ENCODE results near the gene EHBP1. TPM values are rescaled to one million over a fixed set of nuclear protein-coding genes. Genes with fewer than 3 reads are reported as not detected.

EHBP1 gene
- total and polyA plus RNA-seq, 7 experiments from 2014 or later, result 12.3 to 31.5 (median 27.7) TPM

DNA sequence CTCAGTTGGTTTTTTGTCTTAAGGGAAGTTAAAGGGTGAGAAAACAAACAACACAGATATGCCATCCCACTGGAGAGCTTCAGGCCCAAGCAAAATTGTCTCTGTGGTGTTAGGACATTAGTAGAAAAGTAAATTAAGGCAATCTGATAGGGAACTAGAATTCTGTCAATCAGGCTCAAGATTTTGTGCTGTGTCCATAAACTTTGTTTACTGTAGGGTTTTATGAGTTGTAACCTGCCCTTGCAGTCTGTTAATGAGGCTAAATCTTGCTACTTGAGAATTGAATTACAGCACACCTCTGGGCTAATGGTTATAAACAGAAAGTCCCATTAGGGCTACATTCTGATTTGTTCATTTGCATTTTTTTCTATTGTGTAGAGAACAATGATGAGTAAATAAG lies 267.1 kb downstream of the EHBP1 start:
- Mint-ChIP-seq H3K4me3 (no peak overlapping the region), H3K27me3 (no peaks in the 10 kb centered on the region), H3K36me3 (peaks cover 0 to 18% (median 11%) of the 10 kb centered on the region in 5 donors), H3K4me1 (no peaks in the 10 kb centered on the region), H3K9me3 (peaks cover 0 to 2% (median 0%) of the 10 kb centered on the region in 11 donors), H3K27ac (no peak overlapping the region)
- intact Hi-C loops (cut with micrococcal nuclease), result no loop called here
- H3K4me3 ChIP-seq (ENCODE audit: low read length), result no peak overlapping the region
- H3K36me3 ChIP-seq (ENCODE audit: control insufficient read depth in 2 of 3, insufficient read depth in 3 of 3, low read length in 3 of 3), result no peaks in the 10 kb centered on the region
- ATAC-seq (no peak), DNase-seq (no peak)
- no peak overlapping the region for H3K27ac ChIP-seq (ENCODE audit: low read depth, low read length)
- no peaks in the 10 kb centered on the region for H3K4me1 ChIP-seq (ENCODE audit: control insufficient read depth in 2 of 2, insufficient read depth in 2 of 2, low read length in 2 of 2)
- ChIA-PET CTCF (no interaction called here), POLR2A (no interaction called here)
- no peaks in the 10 kb centered on the region for H3K9me3 ChIP-seq (ENCODE audit: control insufficient read depth in 2 of 3, low read length in 3 of 3)
- H3K27me3 ChIP-seq (ENCODE audit: control insufficient read depth in 2 of 2, insufficient read depth in 2 of 2, low read length in 2 of 2), result no peaks in the 10 kb centered on the region

DNA sequence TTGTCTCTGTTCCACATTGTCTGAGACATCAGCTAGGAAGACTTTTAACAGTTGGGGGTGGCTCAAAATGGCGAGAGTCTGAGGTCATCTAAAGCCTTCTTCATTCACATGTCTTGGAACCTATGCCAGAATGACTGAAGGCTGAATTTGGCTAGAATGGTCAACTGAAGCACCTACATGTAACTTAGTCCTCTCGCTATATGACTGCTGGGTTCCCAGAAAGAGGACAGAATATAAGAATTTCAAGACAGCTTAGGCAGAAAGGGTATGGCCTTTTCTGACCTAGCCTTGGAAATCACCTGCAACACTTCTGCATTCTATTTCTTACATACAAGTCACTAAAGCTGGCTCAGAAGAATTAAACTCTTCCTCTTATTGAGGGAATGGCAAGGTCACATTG lies 269.5 kb downstream of the EHBP1 start:
- Mint-ChIP-seq H3K4me1 (no peaks in the 10 kb centered on the region), H3K9me3 (peaks cover 0 to 2% (median 0%) of the 10 kb centered on the region in 11 donors), H3K27me3 (no peaks in the 10 kb centered on the region), H3K36me3 (peaks cover 0 to 22% (median 11%) of the 10 kb centered on the region in 5 donors), H3K27ac (no peak overlapping the region), H3K4me3 (no peak overlapping the region)
- CTCF ChIA-PET, result no interaction called here
- POLR2A ChIA-PET, result no interaction called here
- H3K36me3 ChIP-seq (ENCODE audit: control insufficient read depth in 2 of 3, insufficient read depth in 3 of 3, low read length in 3 of 3), result peaks cover 0 to 5% (median 0%) of the 10 kb centered on the region in 3 experiments
- no peak for ATAC-seq
- H3K9me3 ChIP-seq (ENCODE audit: control insufficient read depth in 2 of 3, low read length in 3 of 3), result no peaks in the 10 kb centered on the region
- H3K27ac ChIP-seq (ENCODE audit: low read depth, low read length), result no peak overlapping the region
- no peak overlapping the region for H3K4me3 ChIP-seq (ENCODE audit: low read length)
- intact Hi-C loops (cut with micrococcal nuclease), result no loop called here
- no peaks in the 10 kb centered on the region for H3K27me3 ChIP-seq (ENCODE audit: control insufficient read depth in 2 of 2, insufficient read depth in 2 of 2, low read length in 2 of 2)
- H3K4me1 ChIP-seq (ENCODE audit: control insufficient read depth in 2 of 2, insufficient read depth in 2 of 2, low read length in 2 of 2), result no peaks in the 10 kb centered on the region
- no peak for DNase-seq

DNA sequence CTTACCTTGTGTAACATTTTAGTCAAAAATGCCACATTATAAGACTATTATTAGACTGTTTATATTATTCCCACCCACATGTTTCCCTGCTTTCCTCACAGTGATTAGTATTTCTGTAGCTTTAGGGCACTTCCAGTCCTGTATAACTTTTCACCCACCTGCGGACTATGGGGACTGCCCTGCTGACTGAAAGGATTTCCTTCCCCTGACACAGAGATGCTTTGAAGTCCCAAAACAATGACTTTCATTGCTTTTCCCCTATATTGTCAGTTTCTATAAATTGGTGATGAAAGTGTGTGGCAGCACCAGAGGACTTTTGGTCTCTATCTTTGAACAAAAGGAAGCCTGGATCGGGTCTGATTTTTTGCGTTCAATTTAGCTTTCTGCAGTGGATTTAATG lies 286.1 kb downstream of the EHBP1 start:
- ChIA-PET POLR2A (no interaction called here), CTCF (no interaction called here)
- Histone ChIP-seq H3K36me3 (ENCODE audit: control insufficient read depth in 2 of 3, insufficient read depth in 3 of 3, low read length in 3 of 3) (peaks cover 0 to 2% (median 0%) of the 10 kb centered on the region in 3 experiments), H3K4me1 (ENCODE audit: control insufficient read depth in 2 of 2, insufficient read depth in 2 of 2, low read length in 2 of 2) (no peaks in the 10 kb centered on the region), H3K9me3 (ENCODE audit: control insufficient read depth in 2 of 3, low read length in 3 of 3) (no peaks in the 10 kb centered on the region), H3K4me3 (ENCODE audit: low read length) (no peak overlapping the region), H3K27ac (ENCODE audit: low read depth, low read length) (no peak overlapping the region), H3K27me3 (ENCODE audit: control insufficient read depth in 2 of 2, insufficient read depth in 2 of 2, low read length in 2 of 2) (no peaks in the 10 kb centered on the region)
- Mint-ChIP-seq H3K4me3 (no peak overlapping the region), H3K27me3 (no peaks in the 10 kb centered on the region), H3K36me3 (peaks cover 0 to 45% (median 36%) of the 10 kb centered on the region in 5 donors), H3K27ac (no peak overlapping the region), H3K9me3 (no peaks in the 10 kb centered on the region), H3K4me1 (no peaks in the 10 kb centered on the region)
- intact Hi-C loops (cut with micrococcal nuclease), result no loop called here
- ATAC-seq, result no peak
- DNase-seq, result no peak

DNA sequence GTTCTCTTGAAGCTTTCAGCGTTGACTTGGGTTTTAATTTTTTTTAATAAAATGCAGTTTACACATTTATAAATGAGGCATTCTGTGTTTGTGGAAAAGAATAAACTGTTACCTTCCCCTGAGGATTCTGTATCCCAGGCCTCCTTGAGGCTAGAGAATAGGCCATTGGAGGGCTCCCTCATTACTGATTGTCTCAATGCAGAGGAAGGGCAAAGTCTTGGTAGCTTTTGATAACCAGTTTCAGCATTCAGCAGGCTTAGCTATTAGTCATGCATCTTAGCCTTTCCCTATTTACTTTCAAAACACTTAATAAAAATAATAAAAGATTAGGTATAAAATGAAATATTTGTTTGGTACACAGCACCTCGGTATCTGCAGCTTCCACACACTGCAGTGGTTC lies 287.0 kb downstream of the EHBP1 start:
- H3K36me3 Mint-ChIP-seq, result peaks cover 5 to 51% (median 43%) of the 10 kb centered on the region in 5 donors
- ATAC-seq, result no peak
- H3K4me1 Mint-ChIP-seq, result no peaks in the 10 kb centered on the region
- Histone ChIP-seq H3K4me3 (ENCODE audit: low read length) (no peak overlapping the region), H3K36me3 (ENCODE audit: control insufficient read depth in 2 of 3, insufficient read depth in 3 of 3, low read length in 3 of 3) (peaks cover 0 to 7% (median 0%) of the 10 kb centered on the region in 3 experiments), H3K27me3 (ENCODE audit: control insufficient read depth in 2 of 2, insufficient read depth in 2 of 2, low read length in 2 of 2) (no peaks in the 10 kb centered on the region), H3K4me1 (ENCODE audit: control insufficient read depth in 2 of 2, insufficient read depth in 2 of 2, low read length in 2 of 2) (no peaks in the 10 kb centered on the region), H3K9me3 (ENCODE audit: control insufficient read depth in 2 of 3, low read length in 3 of 3) (no peaks in the 10 kb centered on the region), H3K27ac (ENCODE audit: low read depth, low read length) (no peak overlapping the region)
- H3K27ac Mint-ChIP-seq, result no peak overlapping the region
- ChIA-PET POLR2A (no interaction called here), CTCF (interaction anchor here (0.5 kb wide), 1 partner anchor 49 kb away, joined by 3 read pairs; no protein-coding TSS in a partner anchor)
- H3K9me3 Mint-ChIP-seq, result no peaks in the 10 kb centered on the region
- no peak overlapping the region for H3K4me3 Mint-ChIP-seq
- intact Hi-C loops (cut with micrococcal nuclease), result no loop called here
- DNase-seq, result no peak
- no peaks in the 10 kb centered on the region for H3K27me3 Mint-ChIP-seq

DNA sequence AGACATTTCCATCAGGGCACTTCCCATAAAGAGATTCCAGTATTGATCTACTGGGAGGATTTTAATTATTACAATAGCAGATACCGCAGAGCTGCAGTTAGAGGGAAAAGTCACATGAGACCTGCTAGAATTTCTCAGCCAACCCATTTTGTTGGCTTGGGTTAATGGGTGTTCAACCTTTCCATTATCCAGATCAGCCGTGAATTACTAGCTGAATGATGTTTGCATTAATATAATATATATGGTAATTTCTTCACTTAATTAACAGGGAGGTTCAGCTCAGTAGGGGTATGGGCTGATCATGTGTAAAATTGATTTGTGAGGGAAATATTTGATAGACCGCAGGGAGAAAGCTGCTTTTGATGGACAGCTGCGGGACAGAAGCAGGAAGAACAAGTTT lies 288.7 kb downstream of the EHBP1 start:
- CTCF ChIA-PET, result no interaction called here
- peaks cover 5 to 49% (median 43%) of the 10 kb centered on the region in 5 donors for H3K36me3 Mint-ChIP-seq
- H3K4me3 Mint-ChIP-seq, result no peak overlapping the region

DNA sequence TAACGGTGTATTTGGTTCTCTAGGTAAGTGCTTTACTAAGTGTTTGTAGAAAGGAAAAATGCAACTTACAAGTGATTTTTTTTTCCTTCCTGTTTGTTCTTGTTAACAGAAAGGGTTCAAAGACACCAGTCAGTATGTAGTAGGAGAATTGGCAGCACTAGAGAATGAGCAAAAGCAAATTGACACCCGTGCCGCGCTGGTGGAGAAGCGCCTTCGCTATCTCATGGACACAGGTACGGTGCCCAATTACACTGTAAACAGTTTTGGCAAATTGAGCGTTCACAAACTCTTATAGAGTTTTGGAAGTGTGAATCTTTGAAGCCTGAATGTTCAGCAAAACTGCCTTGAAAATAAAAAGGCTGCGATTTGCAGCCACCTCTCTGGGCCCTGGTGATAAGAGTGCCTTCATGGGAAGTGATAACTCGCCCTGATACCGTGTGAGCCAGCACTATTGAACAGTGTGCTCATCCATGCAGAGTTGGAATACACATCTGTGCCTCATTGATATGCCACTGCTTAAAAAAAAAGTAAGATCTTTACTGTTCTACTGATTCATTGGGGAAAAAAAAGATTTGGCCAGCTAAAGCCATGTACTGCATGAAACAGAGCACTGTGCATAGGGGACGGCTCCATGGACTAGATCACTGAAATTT lies 291.1 kb downstream of the EHBP1 start:
- Mint-ChIP-seq H3K27ac (no peak overlapping the region), H3K4me3 (no peak overlapping the region), H3K27me3 (no peaks in the 10 kb centered on the region), H3K36me3 (peaks cover 5 to 56% (median 48%) of the 10 kb centered on the region in 5 donors), H3K4me1 (no peaks in the 10 kb centered on the region), H3K9me3 (no peaks in the 10 kb centered on the region)
- no peak overlapping the region for H3K27ac ChIP-seq (ENCODE audit: low read depth, low read length)
- no peaks in the 10 kb centered on the region for H3K27me3 ChIP-seq (ENCODE audit: control insufficient read depth in 2 of 2, insufficient read depth in 2 of 2, low read length in 2 of 2)
- intact Hi-C loops (cut with micrococcal nuclease), result no loop called here
- POLR2A ChIA-PET, result no interaction called here
- peaks cover 0 to 7% (median 0%) of the 10 kb centered on the region in 3 experiments for H3K36me3 ChIP-seq (ENCODE audit: control insufficient read depth in 2 of 3, insufficient read depth in 3 of 3, low read length in 3 of 3)
- no peak for DNase-seq
- H3K9me3 ChIP-seq (ENCODE audit: control insufficient read depth in 2 of 3, low read length in 3 of 3), result no peaks in the 10 kb centered on the region
- ATAC-seq, result no peak
- no peaks in the 10 kb centered on the region for H3K4me1 ChIP-seq (ENCODE audit: control insufficient read depth in 2 of 2, insufficient read depth in 2 of 2, low read length in 2 of 2)
- CTCF ChIA-PET, result no interaction called here
- H3K4me3 ChIP-seq (ENCODE audit: low read length), result no peak overlapping the region

More for the DNA sequence above, 288.7 kb downstream of the EHBP1 start:
- POLR2A ChIA-PET, result no interaction called here
- Mint-ChIP-seq H3K27me3 (no peaks in the 10 kb centered on the region), H3K9me3 (no peaks in the 10 kb centered on the region), H3K27ac (no peak overlapping the region), H3K4me1 (no peaks in the 10 kb centered on the region)
- Histone ChIP-seq H3K27ac (ENCODE audit: low read depth, low read length) (no peak overlapping the region), H3K4me1 (ENCODE audit: control insufficient read depth in 2 of 2, insufficient read depth in 2 of 2, low read length in 2 of 2) (no peaks in the 10 kb centered on the region), H3K36me3 (ENCODE audit: control insufficient read depth in 2 of 3, insufficient read depth in 3 of 3, low read length in 3 of 3) (peaks cover 0 to 7% (median 0%) of the 10 kb centered on the region in 3 experiments), H3K9me3 (ENCODE audit: control insufficient read depth in 2 of 3, low read length in 3 of 3) (no peaks in the 10 kb centered on the region), H3K4me3 (ENCODE audit: low read length) (no peak overlapping the region), H3K27me3 (ENCODE audit: control insufficient read depth in 2 of 2, insufficient read depth in 2 of 2, low read length in 2 of 2) (no peaks in the 10 kb centered on the region)
- DNase-seq (no peak), ATAC-seq (no peak)
- intact Hi-C loops (cut with micrococcal nuclease), result no loop called here

DNA sequence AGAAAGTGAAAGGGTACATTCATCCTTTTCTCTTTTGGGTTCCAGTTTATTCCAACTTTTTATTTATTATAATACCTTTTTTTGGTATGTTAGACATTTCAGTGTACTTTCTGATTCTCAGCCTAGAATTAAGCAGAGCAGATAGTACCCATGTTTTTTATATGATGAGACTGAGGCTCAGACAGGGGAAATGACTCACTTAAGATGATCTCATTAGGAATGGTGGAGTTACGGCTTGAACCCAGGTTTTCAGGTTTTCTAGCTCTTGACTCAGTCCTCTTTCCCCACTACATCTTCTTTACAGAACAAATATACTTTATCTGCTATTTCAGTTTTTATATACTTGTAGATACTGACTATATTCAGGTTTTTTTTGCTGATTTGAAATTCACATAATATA lies 293.4 kb downstream of the EHBP1 start:
- Mint-ChIP-seq H3K4me1 (no peaks in the 10 kb centered on the region), H3K27ac (no peak overlapping the region), H3K27me3 (no peaks in the 10 kb centered on the region), H3K9me3 (no peaks in the 10 kb centered on the region), H3K36me3 (peaks cover 5 to 56% (median 40%) of the 10 kb centered on the region in 5 donors), H3K4me3 (no peak overlapping the region)
- POLR2A ChIA-PET, result no interaction called here
- H3K9me3 ChIP-seq (ENCODE audit: control insufficient read depth in 2 of 3, low read length in 3 of 3), result no peaks in the 10 kb centered on the region
- intact Hi-C loops (cut with micrococcal nuclease), result no loop called here
- ATAC-seq, result no peak
- no peak for DNase-seq
- H3K4me1 ChIP-seq (ENCODE audit: control insufficient read depth in 2 of 2, insufficient read depth in 2 of 2, low read length in 2 of 2), result no peaks in the 10 kb centered on the region
- H3K36me3 ChIP-seq (ENCODE audit: control insufficient read depth in 2 of 3, insufficient read depth in 3 of 3, low read length in 3 of 3), result peaks cover 0 to 7% (median 0%) of the 10 kb centered on the region in 3 experiments
- H3K27ac ChIP-seq (ENCODE audit: low read depth, low read length), result no peak overlapping the region
- H3K4me3 ChIP-seq (ENCODE audit: low read length), result no peak overlapping the region
- CTCF ChIA-PET, result no interaction called here
- no peaks in the 10 kb centered on the region for H3K27me3 ChIP-seq (ENCODE audit: control insufficient read depth in 2 of 2, insufficient read depth in 2 of 2, low read length in 2 of 2)

Data from naive thymus-derived CD4-positive, alpha-beta T cell (primary cell).